Measurements from ENCODE around the gene MIGA2.

Gene MIGA2

GRCh38 chr9:129011761-129012181 is 24.7 kb upstream of the MIGA2 start:
- Histone ChIP-seq H3K27ac (ENCODE audit: low read depth, low read length, severe bottlenecking) (no peak overlapping the region), H3K4me3 (ENCODE audit: extremely low read depth, insufficient read depth, low read length, poor library complexity, severe bottlenecking) (no peak overlapping the region), H3K36me3 (ENCODE audit: control insufficient read depth, insufficient read depth, low read length) (peaks cover 56% of the 10 kb centered on the region), H3K9me3 (ENCODE audit: control insufficient read depth, low read length) (no peaks in the 10 kb centered on the region), H3K4me1 (ENCODE audit: control insufficient read depth, insufficient read depth, low read length, poor library complexity, severe bottlenecking) (no peaks in the 10 kb centered on the region)
- 93 to 96% methylated on average over 4 to 5 of the region's 11 CpGs for WGBS, 2 experiments (ENCODE audit: insufficient coverage in 2 of 2)

DNA sequence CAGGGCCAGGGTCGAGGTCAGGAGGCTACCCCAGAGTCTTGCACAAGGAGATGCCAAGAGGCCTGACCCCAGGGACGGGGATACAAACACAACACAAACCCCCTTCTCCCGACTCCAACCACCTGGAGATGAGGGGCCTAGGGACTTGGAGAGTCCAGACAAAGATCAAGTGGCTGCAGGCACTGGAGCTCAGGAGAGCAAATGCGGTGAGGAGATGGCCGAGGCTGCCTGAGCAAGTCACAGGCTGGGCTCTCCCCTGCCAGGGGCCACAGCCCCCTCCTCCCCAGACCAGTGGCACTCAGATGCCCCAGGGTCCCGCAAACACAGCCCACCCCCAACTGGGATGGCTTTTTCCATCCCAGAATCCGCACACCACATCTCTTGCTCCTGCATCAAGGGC is 24.1 kb upstream of the MIGA2 start:
- 82 to 100% methylated on average over 3 to 5 of the region's 7 CpGs for WGBS, 2 experiments (ENCODE audit: insufficient coverage in 2 of 2)
- no peak overlapping the region for H3K4me3 ChIP-seq (ENCODE audit: extremely low read depth, insufficient read depth, low read length, poor library complexity, severe bottlenecking)
- no peak overlapping the region for H3K27ac ChIP-seq (ENCODE audit: low read depth, low read length, severe bottlenecking)
- H3K9me3 ChIP-seq (ENCODE audit: control insufficient read depth, low read length): no peaks in the 10 kb centered on the region
- no peaks in the 10 kb centered on the region for H3K4me1 ChIP-seq (ENCODE audit: control insufficient read depth, insufficient read depth, low read length, poor library complexity, severe bottlenecking)
- H3K36me3 ChIP-seq (ENCODE audit: control insufficient read depth, insufficient read depth, low read length): peaks cover 51% of the 10 kb centered on the region

- H3K9me3 ChIP-seq (ENCODE audit: control insufficient read depth, low read length): no peaks in the 10 kb centered on the region
- peaks cover 45% of the 10 kb centered on the region for H3K36me3 ChIP-seq (ENCODE audit: control insufficient read depth, insufficient read depth, low read length)
- 96 to 99% methylated on average over 13 to 15 of the region's 16 CpGs for WGBS, 2 experiments (ENCODE audit: insufficient coverage in 2 of 2)
- H3K27ac ChIP-seq (ENCODE audit: low read depth, low read length, severe bottlenecking): no peak overlapping the region
- H3K4me3 ChIP-seq (ENCODE audit: extremely low read depth, insufficient read depth, low read length, poor library complexity, severe bottlenecking): no peak overlapping the region
- no peaks in the 10 kb centered on the region for H3K4me1 ChIP-seq (ENCODE audit: control insufficient read depth, insufficient read depth, low read length, poor library complexity, severe bottlenecking)
These were observed 23.5 kb upstream of the MIGA2 start for GRCh38 chr9:129012893-129013448.

DNA sequence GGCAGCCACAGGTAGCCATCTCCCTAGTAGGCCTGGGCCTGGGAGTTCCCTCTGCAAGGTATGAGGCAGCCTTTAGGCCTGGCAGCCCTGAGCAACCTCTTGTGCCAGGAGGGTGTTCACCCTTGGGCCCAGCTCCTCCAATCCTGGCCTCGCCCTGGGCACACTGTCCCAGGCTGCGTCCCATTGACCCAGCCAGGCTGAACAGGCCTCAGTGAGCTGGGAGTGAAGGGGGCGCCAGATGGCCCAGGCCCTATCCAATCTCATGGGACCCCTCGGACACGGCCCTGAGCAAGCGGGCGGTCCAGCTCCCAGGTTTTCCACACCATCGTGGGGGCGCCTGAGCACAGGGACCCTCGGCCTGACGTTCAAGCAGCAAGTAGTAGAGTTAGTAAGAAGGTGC is 22.8 kb upstream of the MIGA2 start:
- 93 to 96% methylated on average over 10 to 11 of the region's 11 CpGs for WGBS, 2 experiments (ENCODE audit: insufficient coverage in 2 of 2)
- Histone ChIP-seq H3K36me3 (ENCODE audit: control insufficient read depth, insufficient read depth, low read length) (peaks cover 38% of the 10 kb centered on the region), H3K27ac (ENCODE audit: low read depth, low read length, severe bottlenecking) (no peak overlapping the region), H3K4me3 (ENCODE audit: extremely low read depth, insufficient read depth, low read length, poor library complexity, severe bottlenecking) (no peak overlapping the region), H3K9me3 (ENCODE audit: control insufficient read depth, low read length) (no peaks in the 10 kb centered on the region), H3K4me1 (ENCODE audit: control insufficient read depth, insufficient read depth, low read length, poor library complexity, severe bottlenecking) (no peaks in the 10 kb centered on the region)

- H3K9me3 ChIP-seq (ENCODE audit: control insufficient read depth, low read length): no peaks in the 10 kb centered on the region
- H3K4me3 ChIP-seq (ENCODE audit: extremely low read depth, insufficient read depth, low read length, poor library complexity, severe bottlenecking): no peak overlapping the region
- no peak overlapping the region for H3K27ac ChIP-seq (ENCODE audit: low read depth, low read length, severe bottlenecking)
- WGBS, 2 experiments (ENCODE audit: insufficient coverage in 2 of 2): 93 to 98% methylated on average over 11 of the region's 11 CpGs
- H3K4me1 ChIP-seq (ENCODE audit: control insufficient read depth, insufficient read depth, low read length, poor library complexity, severe bottlenecking): no peaks in the 10 kb centered on the region
- peaks cover 41% of the 10 kb centered on the region for H3K36me3 ChIP-seq (ENCODE audit: control insufficient read depth, insufficient read depth, low read length)
These were observed 22.3 kb upstream of the MIGA2 start for GRCh38 chr9:129014124-129014523.

- no peak overlapping the region for H3K4me3 ChIP-seq (ENCODE audit: extremely low read depth, insufficient read depth, low read length, poor library complexity, severe bottlenecking)
- H3K9me3 ChIP-seq (ENCODE audit: control insufficient read depth, low read length): no peaks in the 10 kb centered on the region
- H3K27ac ChIP-seq (ENCODE audit: low read depth, low read length, severe bottlenecking): no peak overlapping the region
- 88 to 93% methylated on average over 3 to 7 of the region's 8 CpGs for WGBS, 2 experiments (ENCODE audit: insufficient coverage in 2 of 2)
- H3K36me3 ChIP-seq (ENCODE audit: control insufficient read depth, insufficient read depth, low read length): peaks cover 44% of the 10 kb centered on the region
- no peaks in the 10 kb centered on the region for H3K4me1 ChIP-seq (ENCODE audit: control insufficient read depth, insufficient read depth, low read length, poor library complexity, severe bottlenecking)
These were observed 21.8 kb upstream of the MIGA2 start for GRCh38 chr9:129014608-129015007.

DNA sequence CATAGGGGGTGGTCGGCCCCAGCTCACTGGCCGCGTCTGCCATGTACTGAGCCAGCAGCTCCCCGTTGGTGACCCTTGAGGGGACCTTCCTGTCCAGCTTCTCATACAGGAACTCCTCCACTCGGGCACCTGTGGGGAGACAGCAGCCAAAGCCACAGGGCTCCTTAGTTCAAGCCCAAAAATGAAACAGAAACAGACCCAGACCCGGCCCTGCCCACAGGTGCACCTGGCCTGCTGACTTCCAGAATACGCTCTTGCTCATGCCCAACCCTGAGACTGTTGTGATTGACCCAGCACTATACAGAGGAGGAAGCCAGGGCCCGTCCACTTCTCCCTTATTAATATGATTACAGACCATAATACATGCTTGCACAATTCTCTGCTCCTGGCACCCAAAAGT is 15.3 kb upstream of the MIGA2 start:
- Histone ChIP-seq H3K4me3 (ENCODE audit: extremely low read depth, insufficient read depth, low read length, poor library complexity, severe bottlenecking) (no peak overlapping the region), H3K4me1 (ENCODE audit: control insufficient read depth, insufficient read depth, low read length, poor library complexity, severe bottlenecking) (peaks cover 10% of the 10 kb centered on the region), H3K36me3 (ENCODE audit: control insufficient read depth, insufficient read depth, low read length) (peaks cover 8% of the 10 kb centered on the region), H3K27ac (ENCODE audit: low read depth, low read length, severe bottlenecking) (no peak overlapping the region), H3K9me3 (ENCODE audit: control insufficient read depth, low read length) (no peaks in the 10 kb centered on the region)
- 86 to 91% methylated on average over 6 to 8 of the region's 8 CpGs for WGBS, 2 experiments (ENCODE audit: insufficient coverage in 2 of 2)

DNA sequence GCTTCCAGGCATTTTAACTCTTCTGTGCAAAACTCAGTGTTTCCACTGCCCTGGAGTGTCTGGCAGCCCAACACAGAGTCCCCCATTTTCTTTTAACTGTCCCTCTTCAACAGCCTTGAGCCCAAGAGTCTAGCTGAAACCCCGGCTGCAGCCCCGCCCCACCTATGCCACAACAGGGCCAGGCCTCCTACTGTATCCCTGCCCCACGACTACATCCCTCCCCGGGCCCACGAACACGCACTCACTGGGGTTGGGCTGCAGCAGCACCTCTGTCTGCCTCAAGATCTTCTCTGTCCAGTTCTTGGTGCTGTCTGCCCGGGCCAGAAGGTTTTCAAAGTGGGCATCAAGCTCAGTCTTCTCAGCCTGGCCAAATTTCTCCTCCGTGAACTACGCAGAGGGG is 14.4 kb upstream of the MIGA2 start:
- Histone ChIP-seq H3K36me3 (ENCODE audit: control insufficient read depth, insufficient read depth, low read length) (peaks cover 8% of the 10 kb centered on the region), H3K4me1 (ENCODE audit: control insufficient read depth, insufficient read depth, low read length, poor library complexity, severe bottlenecking) (peaks cover 15% of the 10 kb centered on the region), H3K9me3 (ENCODE audit: control insufficient read depth, low read length) (no peaks in the 10 kb centered on the region), H3K4me3 (ENCODE audit: extremely low read depth, insufficient read depth, low read length, poor library complexity, severe bottlenecking) (no peak overlapping the region), H3K27ac (ENCODE audit: low read depth, low read length, severe bottlenecking) (no peak overlapping the region)
- WGBS, 2 experiments (ENCODE audit: insufficient coverage in 2 of 2): 83 to 85% methylated on average over 7 to 9 of the region's 9 CpGs

DNA sequence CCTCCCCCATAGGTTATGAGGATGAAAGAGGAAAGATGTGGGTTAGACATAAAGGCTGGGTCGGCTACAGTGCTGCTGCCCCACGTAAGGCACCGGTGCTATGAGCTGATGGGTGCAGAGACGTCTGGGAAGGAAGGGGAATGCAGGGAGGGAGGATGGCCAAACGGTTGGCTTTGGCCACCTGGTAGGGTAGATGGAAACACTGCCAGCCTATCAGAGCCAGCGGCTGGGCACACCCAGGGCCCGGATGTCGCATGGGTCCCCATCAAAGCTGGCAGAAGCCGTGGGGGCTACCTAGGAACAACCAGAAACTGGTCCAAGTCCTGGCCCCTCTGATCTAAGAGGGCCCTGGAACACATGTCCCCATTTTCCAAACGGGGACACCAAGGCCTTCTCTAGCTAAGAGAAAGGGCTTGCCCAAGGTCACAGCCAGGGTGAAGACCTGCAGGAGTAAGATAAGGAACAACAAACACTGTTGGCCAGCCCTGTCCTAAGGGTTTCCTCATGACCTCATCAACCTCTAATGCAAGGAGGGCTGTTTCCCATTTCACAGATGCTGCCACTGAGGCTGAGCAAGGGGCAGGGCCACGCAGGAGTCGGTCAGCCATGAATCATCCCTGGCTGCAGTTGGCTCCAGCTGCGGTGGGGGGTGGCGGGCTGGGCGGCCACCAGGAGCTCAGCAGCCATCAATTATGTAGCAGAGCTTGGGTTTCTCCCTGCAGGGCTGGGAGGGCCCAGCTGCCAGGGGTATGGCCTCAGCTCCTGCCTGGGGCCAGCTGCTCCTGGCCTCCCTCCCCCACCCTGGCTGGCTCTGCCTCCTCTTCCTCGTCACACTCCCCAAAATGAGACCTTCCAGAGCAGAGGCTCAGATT is 13.2 kb upstream of the MIGA2 start:
- peaks cover 16% of the 10 kb centered on the region for H3K4me1 ChIP-seq (ENCODE audit: control insufficient read depth, insufficient read depth, low read length, poor library complexity, severe bottlenecking)
- H3K4me3 ChIP-seq (ENCODE audit: extremely low read depth, insufficient read depth, low read length, poor library complexity, severe bottlenecking): no peak overlapping the region
- H3K27ac ChIP-seq (ENCODE audit: low read depth, low read length, severe bottlenecking): peak overlapping the region; percentile 5
- 70 to 81% methylated on average over 15 to 16 of the region's 16 CpGs for WGBS, 2 experiments (ENCODE audit: insufficient coverage in 2 of 2)
- peaks cover 8% of the 10 kb centered on the region for H3K36me3 ChIP-seq (ENCODE audit: control insufficient read depth, insufficient read depth, low read length)
- H3K9me3 ChIP-seq (ENCODE audit: control insufficient read depth, low read length): no peaks in the 10 kb centered on the region

DNA sequence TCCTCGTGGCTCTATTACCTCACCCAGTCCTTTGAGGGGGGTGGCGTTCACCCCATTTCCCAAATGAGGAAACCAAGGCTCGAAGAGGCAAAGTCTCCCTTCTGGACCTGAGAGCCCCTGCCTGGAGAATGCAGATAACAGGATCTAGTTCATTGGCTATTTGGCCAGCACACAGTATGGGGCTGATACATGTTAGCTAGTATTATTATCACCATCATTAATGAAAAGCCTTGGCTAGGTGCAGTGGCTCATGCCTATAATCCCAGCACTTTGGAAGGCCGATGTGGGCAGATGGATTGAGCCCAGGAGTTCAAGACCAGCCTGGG is 12.6 kb upstream of the MIGA2 start:
- WGBS, 2 experiments (ENCODE audit: insufficient coverage in 2 of 2): 90 to 92% methylated on average over 2 of the region's 4 CpGs
- Histone ChIP-seq H3K4me1 (ENCODE audit: control insufficient read depth, insufficient read depth, low read length, poor library complexity, severe bottlenecking) (peaks cover 16% of the 10 kb centered on the region), H3K9me3 (ENCODE audit: control insufficient read depth, low read length) (no peaks in the 10 kb centered on the region), H3K4me3 (ENCODE audit: extremely low read depth, insufficient read depth, low read length, poor library complexity, severe bottlenecking) (no peak overlapping the region), H3K36me3 (ENCODE audit: control insufficient read depth, insufficient read depth, low read length) (peaks cover 6% of the 10 kb centered on the region), H3K27ac (ENCODE audit: low read depth, low read length, severe bottlenecking) (peak overlapping the region; percentile 5)

Measured in mesodermal cell (in vitro differentiated cells).